ENCODE measurements around the gene KRTAP10-6.

The KRTAP10-6 gene

GRCh38 chr21:44568667-44569556 lies 23.4 kb downstream of the KRTAP10-6 start:
- no peak for DNase-seq (ENCODE audit: extremely low spot score)
- CTCF ChIA-PET, result no interaction called here
- POLR2A ChIA-PET, result no interaction called here
- TF ChIP-seq NFRKB (IDR thresholded peaks at IDR 0.05) (no peak), CTBP1 (IDR thresholded peaks at IDR 0.05; ENCODE audit: borderline replicate concordance) (no peak), BHLHE40 (IDR thresholded peaks at IDR 0.05; ENCODE audit: borderline replicate concordance) (no peak), LEF1 (IDR thresholded peaks at IDR 0.05; ENCODE audit: borderline replicate concordance) (no peak), FOXK2 (IDR thresholded peaks at IDR 0.05) (no peak), ZNF384 (IDR thresholded peaks at IDR 0.05) (no peak), ELF4 (IDR thresholded peaks at IDR 0.05) (no peak), SP1 (IDR thresholded peaks at IDR 0.05) (no peak), TARDBP (IDR thresholded peaks at IDR 0.05) (no peak), ARNT (IDR thresholded peaks at IDR 0.05) (no peak), SUZ12 (IDR thresholded peaks at IDR 0.05) (no peak), FOXA1 (IDR thresholded peaks at IDR 0.05) (no peak), L3MBTL2 (conservative IDR thresholded peaks at IDR 0.05) (no peak), HDGF (IDR thresholded peaks at IDR 0.05; ENCODE audit: borderline replicate concordance) (no peak), FOXM1 (IDR thresholded peaks at IDR 0.05; ENCODE audit: borderline replicate concordance) (no peak)
- TF ChIP-seq, protein P1, sequence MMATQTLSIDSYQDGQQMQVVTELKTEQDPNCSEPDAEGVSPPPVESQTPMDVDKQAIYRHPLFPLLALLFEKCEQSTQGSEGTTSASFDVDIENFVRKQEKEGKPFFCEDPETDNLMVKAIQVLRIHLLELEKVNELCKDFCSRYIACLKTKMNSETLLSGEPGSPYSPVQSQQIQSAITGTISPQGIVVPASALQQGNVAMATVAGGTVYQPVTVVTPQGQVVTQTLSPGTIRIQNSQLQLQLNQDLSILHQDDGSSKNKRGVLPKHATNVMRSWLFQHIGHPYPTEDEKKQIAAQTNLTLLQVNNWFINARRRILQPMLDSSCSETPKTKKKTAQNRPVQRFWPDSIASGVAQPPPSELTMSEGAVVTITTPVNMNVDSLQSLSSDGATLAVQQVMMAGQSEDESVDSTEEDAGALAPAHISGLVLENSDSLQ (IDR thresholded peaks at IDR 0.05), result no peak

GRCh38 chr21:44568261-44568660 lies 24.0 kb downstream of the KRTAP10-6 start:
- no peak for TF ChIP-seq SUZ12 (IDR thresholded peaks at IDR 0.05)
- TF ChIP-seq SP1 (IDR thresholded peaks at IDR 0.05), result no peak
- CTCF ChIA-PET, result no interaction called here
- POLR2A ChIA-PET, result no interaction called here
- DNase-seq (ENCODE audit: extremely low spot score), result no peak

GRCh38 chr21:44567481-44568171 lies 24.7 kb downstream of the KRTAP10-6 start:
- POLR2A ChIA-PET, result no interaction called here
- CTCF ChIA-PET, result no interaction called here
- no peak for TF ChIP-seq SUZ12 (IDR thresholded peaks at IDR 0.05)
- no peak for TF ChIP-seq ARNT (IDR thresholded peaks at IDR 0.05)
- TF ChIP-seq LEF1 (IDR thresholded peaks at IDR 0.05; ENCODE audit: borderline replicate concordance), result no peak
- TF ChIP-seq FOXK2 (IDR thresholded peaks at IDR 0.05), result no peak
- TF ChIP-seq NFRKB (IDR thresholded peaks at IDR 0.05), result no peak
- no peak for TF ChIP-seq TARDBP (IDR thresholded peaks at IDR 0.05)
- no peak for TF ChIP-seq ZNF384 (IDR thresholded peaks at IDR 0.05)
- no peak for TF ChIP-seq ELF4 (IDR thresholded peaks at IDR 0.05)
- no peak for TF ChIP-seq CTBP1 (IDR thresholded peaks at IDR 0.05; ENCODE audit: borderline replicate concordance)
- TF ChIP-seq FOXM1 (IDR thresholded peaks at IDR 0.05; ENCODE audit: borderline replicate concordance), result no peak
- TF ChIP-seq HDGF (IDR thresholded peaks at IDR 0.05; ENCODE audit: borderline replicate concordance), result no peak
- TF ChIP-seq BHLHE40 (IDR thresholded peaks at IDR 0.05; ENCODE audit: borderline replicate concordance), result no peak
- TF ChIP-seq SP1 (IDR thresholded peaks at IDR 0.05), result no peak
- DNase-seq (ENCODE audit: extremely low spot score), result no peak

GRCh38 chr21:44566403-44566802 lies 25.9 kb downstream of the KRTAP10-6 start:
- POLR2A ChIA-PET, result no interaction called here
- no peak for DNase-seq (ENCODE audit: extremely low spot score)
- TF ChIP-seq NFRKB (IDR thresholded peaks at IDR 0.05), result no peak
- TF ChIP-seq FOXK2 (IDR thresholded peaks at IDR 0.05), result no peak
- TF ChIP-seq FOXA1 (IDR thresholded peaks at IDR 0.05), result no peak
- TF ChIP-seq HDGF (IDR thresholded peaks at IDR 0.05; ENCODE audit: borderline replicate concordance), result no peak
- no peak for TF ChIP-seq LEF1 (IDR thresholded peaks at IDR 0.05; ENCODE audit: borderline replicate concordance)
- no peak for TF ChIP-seq TARDBP (IDR thresholded peaks at IDR 0.05)
- TF ChIP-seq ZNF384 (IDR thresholded peaks at IDR 0.05), result no peak
- no peak for TF ChIP-seq CTBP1 (IDR thresholded peaks at IDR 0.05; ENCODE audit: borderline replicate concordance)
- no peak for TF ChIP-seq BHLHE40 (IDR thresholded peaks at IDR 0.05; ENCODE audit: borderline replicate concordance)
- no peak for TF ChIP-seq ARNT (IDR thresholded peaks at IDR 0.05)
- no peak for TF ChIP-seq SP1 (IDR thresholded peaks at IDR 0.05)
- CTCF ChIA-PET, result no interaction called here

- no peak for DNase-seq (ENCODE audit: extremely low spot score)
- ChIA-PET POLR2A (no interaction called here), CTCF (no interaction called here)
- TF ChIP-seq HDGF (IDR thresholded peaks at IDR 0.05; ENCODE audit: borderline replicate concordance) (no peak), BHLHE40 (IDR thresholded peaks at IDR 0.05; ENCODE audit: borderline replicate concordance) (no peak), TARDBP (IDR thresholded peaks at IDR 0.05) (no peak), SP1 (IDR thresholded peaks at IDR 0.05) (no peak), ARNT (IDR thresholded peaks at IDR 0.05) (no peak), ZNF384 (IDR thresholded peaks at IDR 0.05) (no peak), FOXK2 (IDR thresholded peaks at IDR 0.05) (no peak), SUZ12 (IDR thresholded peaks at IDR 0.05) (no peak), ELF4 (IDR thresholded peaks at IDR 0.05) (no peak), FOXA1 (IDR thresholded peaks at IDR 0.05) (no peak), FOXM1 (IDR thresholded peaks at IDR 0.05; ENCODE audit: borderline replicate concordance) (no peak), NFRKB (IDR thresholded peaks at IDR 0.05) (no peak), L3MBTL2 (conservative IDR thresholded peaks at IDR 0.05) (no peak), CTBP1 (IDR thresholded peaks at IDR 0.05; ENCODE audit: borderline replicate concordance) (no peak)
- TF ChIP-seq, protein P1 (IDR thresholded peaks at IDR 0.05), result no peak
Observed at GRCh38 chr21:44564886-44565598, 27.3 kb downstream of the KRTAP10-6 start.

- no peak for DNase-seq (ENCODE audit: extremely low spot score)
- POLR2A ChIA-PET, result no interaction called here
- CTCF ChIA-PET, result no interaction called here
- TF ChIP-seq NFRKB (IDR thresholded peaks at IDR 0.05) (no peak), ARNT (IDR thresholded peaks at IDR 0.05) (no peak), LEF1 (IDR thresholded peaks at IDR 0.05; ENCODE audit: borderline replicate concordance) (no peak), TARDBP (IDR thresholded peaks at IDR 0.05) (no peak), CTBP1 (IDR thresholded peaks at IDR 0.05; ENCODE audit: borderline replicate concordance) (no peak), ELF4 (IDR thresholded peaks at IDR 0.05) (no peak), HDGF (IDR thresholded peaks at IDR 0.05; ENCODE audit: borderline replicate concordance) (no peak), FOXM1 (IDR thresholded peaks at IDR 0.05; ENCODE audit: borderline replicate concordance) (no peak), L3MBTL2 (conservative IDR thresholded peaks at IDR 0.05) (no peak), SP1 (IDR thresholded peaks at IDR 0.05) (no peak), FOXK2 (IDR thresholded peaks at IDR 0.05) (no peak), BHLHE40 (IDR thresholded peaks at IDR 0.05; ENCODE audit: borderline replicate concordance) (no peak), FOXA1 (IDR thresholded peaks at IDR 0.05) (no peak), ZNF384 (IDR thresholded peaks at IDR 0.05) (no peak), SUZ12 (IDR thresholded peaks at IDR 0.05) (no peak)
- TF ChIP-seq, protein P1 (IDR thresholded peaks at IDR 0.05), result no peak
Observed at GRCh38 chr21:44564099-44564498, 28.2 kb downstream of the KRTAP10-6 start.
